Endothelial cell of umbilical vein (primary cell): ENCODE results near the gene EIF3K.

Experiments used
- EZH2 ChIP-seq: IDR thresholded peaks from 2 replicates; pipeline ENCODE4 v1.6.1; 2012; ENCODE audit warnings: borderline replicate concordance, low read depth, mild to moderate bottlenecking, moderate library complexity, low read length, inconsistent platforms; ENCODE audit not compliant: severe bottlenecking
- FOS ChIP-seq: IDR thresholded peaks from 2 replicates; pipeline ENCODE4 v1.6.1; 2011; ENCODE audit warnings: mild to moderate bottlenecking, low read length, moderate library complexity, borderline replicate concordance; ENCODE audit not compliant: insufficient read depth
- GATA2 ChIP-seq: IDR thresholded peaks from 2 replicates; pipeline ENCODE4 v1.7.0; 2011; ENCODE audit warnings: low read depth, mild to moderate bottlenecking, moderate library complexity, mixed read lengths, low read length; ENCODE audit not compliant: insufficient read length, insufficient read depth
- JUN ChIP-seq: IDR thresholded peaks from 2 replicates; pipeline ENCODE4 v1.6.1; 2011; ENCODE audit warnings: borderline replicate concordance, low read depth; ENCODE audit not compliant: insufficient read length, insufficient read depth
- MYC ChIP-seq: IDR thresholded peaks from one replicate; pipeline ENCODE4 v1.6.1; 2011; ENCODE audit warnings: mild to moderate bottlenecking, low read depth, low read length
- POLR2A ChIP-seq: IDR thresholded peaks from 2 replicates; pipeline ENCODE4 v1.6.1; 2012; ENCODE audit warnings: low read depth, mild to moderate bottlenecking, control low read depth, low read length
- POLR2AphosphoS5 ChIP-seq: IDR thresholded peaks from 2 replicates; pipeline ENCODE4 v1.6.1; 2012; ENCODE audit warnings: low read depth, mild to moderate bottlenecking, control low read depth, low read length, moderate library complexity; ENCODE audit not compliant: insufficient read depth
- TF ChIP-seq, protein P1 (sequence below), 2 donors: IDR thresholded peaks; 1 replicate in 1 of 2; 2 replicates in 1 of 2; pipeline ENCODE4 v1.5.1; 2011; ENCODE audit warnings: low read length in 2 of 2, mild to moderate bottlenecking in 2 of 2, moderate library complexity in 2 of 2, control low read depth in 1 of 2, inconsistent platforms in 1 of 2, low read depth in 1 of 2; ENCODE audit not compliant: insufficient read depth in 1 of 2; ENCODE audit errors: extremely low read depth in 1 of 2
- TF ChIP-seq, protein P2 (sequence below): IDR thresholded peaks from 2 replicates; pipeline ENCODE4 v1.6.1; 2011; ENCODE audit not compliant: insufficient read depth, insufficient read length

DNA sequence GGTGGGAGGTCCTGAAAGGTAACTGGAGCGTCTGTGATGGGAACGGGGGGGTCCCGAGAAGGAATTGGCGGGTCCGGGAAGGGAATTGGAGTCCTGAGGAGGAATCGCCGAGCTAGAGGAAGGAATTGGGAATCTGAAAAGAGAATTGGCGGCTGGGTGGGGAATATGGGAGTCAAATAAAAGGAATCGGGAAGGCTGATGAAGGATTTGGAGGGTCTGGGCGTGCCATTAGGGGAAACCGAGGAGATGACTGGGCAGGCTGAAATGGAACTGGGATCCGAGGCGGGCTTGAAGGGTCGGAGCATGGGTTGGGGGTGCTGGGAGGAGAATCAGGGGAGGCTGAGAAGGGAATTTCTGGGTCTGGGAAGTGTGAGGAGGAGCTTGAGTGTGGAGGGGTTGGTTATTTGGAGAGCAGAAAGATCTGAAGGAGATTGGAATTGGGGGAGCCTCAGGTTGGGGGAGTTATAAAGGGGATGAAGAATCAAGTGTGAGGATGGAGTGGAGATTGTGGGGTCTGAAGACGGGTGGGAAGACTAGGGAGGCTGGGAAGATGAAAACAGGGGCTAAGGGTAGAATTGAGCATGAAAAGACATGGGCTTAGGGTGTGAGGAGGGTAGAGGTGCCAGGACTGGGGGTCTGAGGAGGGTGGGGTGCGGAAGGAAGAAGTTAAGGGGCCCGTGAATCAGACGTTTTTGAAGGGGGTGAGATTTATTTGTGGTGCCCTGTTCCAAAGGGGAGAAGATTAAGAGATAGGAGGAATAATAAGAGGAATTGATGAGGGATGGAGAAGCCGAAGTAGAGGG is 29.2 kb downstream of the EIF3K start:
- TF ChIP-seq, protein P1, sequence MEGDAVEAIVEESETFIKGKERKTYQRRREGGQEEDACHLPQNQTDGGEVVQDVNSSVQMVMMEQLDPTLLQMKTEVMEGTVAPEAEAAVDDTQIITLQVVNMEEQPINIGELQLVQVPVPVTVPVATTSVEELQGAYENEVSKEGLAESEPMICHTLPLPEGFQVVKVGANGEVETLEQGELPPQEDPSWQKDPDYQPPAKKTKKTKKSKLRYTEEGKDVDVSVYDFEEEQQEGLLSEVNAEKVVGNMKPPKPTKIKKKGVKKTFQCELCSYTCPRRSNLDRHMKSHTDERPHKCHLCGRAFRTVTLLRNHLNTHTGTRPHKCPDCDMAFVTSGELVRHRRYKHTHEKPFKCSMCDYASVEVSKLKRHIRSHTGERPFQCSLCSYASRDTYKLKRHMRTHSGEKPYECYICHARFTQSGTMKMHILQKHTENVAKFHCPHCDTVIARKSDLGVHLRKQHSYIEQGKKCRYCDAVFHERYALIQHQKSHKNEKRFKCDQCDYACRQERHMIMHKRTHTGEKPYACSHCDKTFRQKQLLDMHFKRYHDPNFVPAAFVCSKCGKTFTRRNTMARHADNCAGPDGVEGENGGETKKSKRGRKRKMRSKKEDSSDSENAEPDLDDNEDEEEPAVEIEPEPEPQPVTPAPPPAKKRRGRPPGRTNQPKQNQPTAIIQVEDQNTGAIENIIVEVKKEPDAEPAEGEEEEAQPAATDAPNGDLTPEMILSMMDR (IDR thresholded peaks at IDR 0.05; ENCODE audit: extremely low read depth in 1 of 2, insufficient read depth in 1 of 2, low read depth in 1 of 2, low read length in 2 of 2), result no peak
- TF ChIP-seq POLR2AphosphoS5 (no peak), EZH2 (no peak), POLR2A (no peak), JUN (no peak), MYC (no peak), GATA2 (no peak), FOS (no peak)
- TF ChIP-seq, protein P2, sequence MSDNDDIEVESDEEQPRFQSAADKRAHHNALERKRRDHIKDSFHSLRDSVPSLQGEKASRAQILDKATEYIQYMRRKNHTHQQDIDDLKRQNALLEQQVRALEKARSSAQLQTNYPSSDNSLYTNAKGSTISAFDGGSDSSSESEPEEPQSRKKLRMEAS, result no peak
